Glutamatergic neuron (in vitro differentiated cells): Measurements from ENCODE around the gene MUC13. TPM values are rescaled to one million over a fixed set of nuclear protein-coding genes. Genes with fewer than 3 reads are reported as not detected.

ENCODE experiments used
- DNase-seq: peaks from one replicate; pipeline ENCODE4 v3.0.0; 2022
- H3K27ac Mint-ChIP-seq: one replicate; pipeline ENCODE4 v1.8.0; 2020; ENCODE audit warnings: mild to moderate bottlenecking, mixed read lengths, inconsistent platforms; ENCODE audit not compliant: unreplicated experiment
- H3K27me3 Mint-ChIP-seq: one replicate; pipeline ENCODE4 v1.8.0; 2020; ENCODE audit warnings: mild to moderate bottlenecking, moderate library complexity, mixed read lengths, inconsistent platforms; ENCODE audit not compliant: unreplicated experiment
- H3K36me3 Mint-ChIP-seq: one replicate; pipeline ENCODE4 v1.8.0; 2020; ENCODE audit warnings: mild to moderate bottlenecking, mixed read lengths, inconsistent platforms; ENCODE audit not compliant: unreplicated experiment
- H3K4me1 Mint-ChIP-seq: one replicate; pipeline ENCODE4 v1.8.0; 2020; ENCODE audit warnings: mild to moderate bottlenecking, low read depth, mixed read lengths, inconsistent platforms; ENCODE audit not compliant: unreplicated experiment
- H3K4me3 Mint-ChIP-seq: one replicate; pipeline ENCODE4 v1.8.0; 2020; ENCODE audit warnings: mild to moderate bottlenecking, mixed read lengths, inconsistent platforms; ENCODE audit not compliant: unreplicated experiment
- H3K9me3 Mint-ChIP-seq: one replicate; pipeline ENCODE4 v1.8.0; 2020; ENCODE audit warnings: mild to moderate bottlenecking, moderate library complexity, mixed read lengths, inconsistent platforms; ENCODE audit not compliant: unreplicated experiment
- total RNA-seq: library from RNA; stranded (reverse); fragmentation: NEBNext Ultra II Directional; extraction: Animal tissue kit (Norgen Biotek cat#: 25700); gene quantifications from one replicate; pipeline ENCODE4 v1.2.1, GENCODE V29; 2021; ENCODE audit not compliant: unreplicated experiment
- TF ChIP-seq, protein P1 (sequence below): fragments of 200-600 bp; sonication (generic); IDR thresholded peaks from one replicate; pipeline ENCODE4 v1.5.0; 2021; ENCODE audit not compliant: partially characterized antibody, unreplicated experiment

Gene MUC13
- total RNA-seq, 1 donor from 2014 or later = not detected

DNA sequence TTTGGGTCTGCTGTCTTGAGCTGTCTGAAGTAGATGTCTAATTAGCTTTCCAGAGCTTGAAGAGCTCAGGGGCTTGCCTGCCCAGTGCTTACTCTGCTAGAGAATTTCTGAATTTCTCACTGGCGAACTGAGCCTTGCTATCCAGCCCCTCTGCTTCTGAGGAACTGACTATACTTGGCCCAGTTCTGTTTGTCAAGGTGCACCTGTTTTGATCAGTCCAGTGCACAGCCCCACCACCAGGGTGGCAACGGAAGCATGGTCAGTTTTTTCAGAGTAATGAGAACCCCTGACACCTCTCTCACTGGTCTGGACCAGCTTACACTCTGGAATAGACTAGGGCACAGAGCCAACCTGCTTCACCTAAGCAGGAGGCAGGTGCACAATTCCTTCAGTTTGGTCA lies 72.5 kb downstream of the MUC13 start:
- TF ChIP-seq, protein P1, sequence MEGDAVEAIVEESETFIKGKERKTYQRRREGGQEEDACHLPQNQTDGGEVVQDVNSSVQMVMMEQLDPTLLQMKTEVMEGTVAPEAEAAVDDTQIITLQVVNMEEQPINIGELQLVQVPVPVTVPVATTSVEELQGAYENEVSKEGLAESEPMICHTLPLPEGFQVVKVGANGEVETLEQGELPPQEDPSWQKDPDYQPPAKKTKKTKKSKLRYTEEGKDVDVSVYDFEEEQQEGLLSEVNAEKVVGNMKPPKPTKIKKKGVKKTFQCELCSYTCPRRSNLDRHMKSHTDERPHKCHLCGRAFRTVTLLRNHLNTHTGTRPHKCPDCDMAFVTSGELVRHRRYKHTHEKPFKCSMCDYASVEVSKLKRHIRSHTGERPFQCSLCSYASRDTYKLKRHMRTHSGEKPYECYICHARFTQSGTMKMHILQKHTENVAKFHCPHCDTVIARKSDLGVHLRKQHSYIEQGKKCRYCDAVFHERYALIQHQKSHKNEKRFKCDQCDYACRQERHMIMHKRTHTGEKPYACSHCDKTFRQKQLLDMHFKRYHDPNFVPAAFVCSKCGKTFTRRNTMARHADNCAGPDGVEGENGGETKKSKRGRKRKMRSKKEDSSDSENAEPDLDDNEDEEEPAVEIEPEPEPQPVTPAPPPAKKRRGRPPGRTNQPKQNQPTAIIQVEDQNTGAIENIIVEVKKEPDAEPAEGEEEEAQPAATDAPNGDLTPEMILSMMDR = no peak
- Mint-ChIP-seq H3K4me3 (no peak overlapping the region), H3K4me1 (peaks cover 18% of the 10 kb centered on the region), H3K9me3 (no peaks in the 10 kb centered on the region), H3K27ac (no peak overlapping the region), H3K27me3 (no peaks in the 10 kb centered on the region), H3K36me3 (no peaks in the 10 kb centered on the region)
- DNase-seq = no peak

DNA sequence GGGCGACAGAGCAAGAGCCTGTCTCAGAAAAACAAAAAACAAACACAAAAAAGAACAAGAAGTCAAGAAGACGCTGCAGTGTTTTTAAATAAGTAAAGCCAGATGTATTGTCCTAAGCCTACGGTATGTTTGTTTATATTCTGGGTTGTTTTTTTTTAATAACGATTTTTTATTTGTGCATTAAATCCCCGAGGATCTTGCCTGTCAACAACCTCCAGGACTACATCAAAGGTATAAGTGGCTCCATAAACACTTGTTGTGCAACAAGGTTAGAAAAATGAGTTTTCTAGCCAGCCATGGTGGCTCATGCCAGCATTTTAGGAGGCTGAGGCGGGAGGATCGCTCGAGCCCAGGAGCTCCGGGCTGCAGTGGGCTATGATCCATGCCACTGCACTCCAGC lies 73.5 kb downstream of the MUC13 start:
- no peaks in the 10 kb centered on the region for H3K36me3 Mint-ChIP-seq

DNA sequence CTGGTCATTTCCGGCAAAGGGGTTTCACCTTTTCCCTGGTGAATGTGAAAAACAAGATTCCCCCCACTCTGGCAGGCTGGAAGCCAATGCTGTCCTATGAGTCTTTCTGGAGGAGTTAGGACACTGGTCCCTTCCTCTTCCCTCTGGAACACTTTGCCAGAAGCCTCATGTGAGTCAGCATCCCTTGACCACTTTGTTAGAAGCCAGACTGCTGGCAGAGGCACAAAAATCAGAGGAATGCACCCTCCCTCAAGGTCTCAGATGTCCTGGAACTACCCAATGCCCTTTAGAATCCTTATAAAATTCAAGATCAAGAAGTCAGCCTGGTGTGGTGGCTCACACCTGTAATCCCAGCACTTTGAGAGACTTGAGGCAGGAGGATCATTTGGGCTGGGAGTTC lies 74.0 kb downstream of the MUC13 start:
- no peak for DNase-seq
- Mint-ChIP-seq H3K36me3 (no peaks in the 10 kb centered on the region), H3K9me3 (peaks cover 3% of the 10 kb centered on the region), H3K4me3 (no peak overlapping the region), H3K27ac (no peak overlapping the region), H3K4me1 (peaks cover 23% of the 10 kb centered on the region), H3K27me3 (peaks cover 2% of the 10 kb centered on the region)
- TF ChIP-seq, protein P1 = no peak

More for the DNA sequence above, 73.5 kb downstream of the MUC13 start:
- Mint-ChIP-seq H3K4me3 (no peak overlapping the region), H3K9me3 (peaks cover 3% of the 10 kb centered on the region), H3K4me1 (peaks cover 22% of the 10 kb centered on the region), H3K27ac (no peak overlapping the region), H3K27me3 (peaks cover 2% of the 10 kb centered on the region)
- TF ChIP-seq, protein P1 = no peak
- DNase-seq = no peak

DNA sequence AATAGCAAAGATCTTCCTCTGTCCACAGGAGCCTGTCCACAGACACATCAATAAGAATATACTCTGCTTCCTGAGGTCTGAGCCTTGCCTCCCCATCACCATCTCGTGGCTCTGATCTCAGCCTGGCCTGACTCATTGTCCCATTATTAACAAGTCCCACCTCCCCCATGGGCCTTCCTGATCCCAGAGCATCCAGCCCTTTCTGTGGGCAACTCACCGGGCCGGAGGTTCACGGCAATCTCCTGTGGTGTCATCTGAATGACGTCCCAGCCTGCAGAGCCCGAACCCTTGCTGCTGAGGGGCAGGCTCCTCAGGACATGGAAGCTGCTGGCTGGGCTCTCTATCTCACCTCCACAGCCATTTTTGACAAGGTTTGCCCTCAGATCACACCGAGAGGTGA lies 75.5 kb downstream of the MUC13 start:
- Mint-ChIP-seq H3K9me3 (peaks cover 3% of the 10 kb centered on the region), H3K27me3 (peaks cover 2% of the 10 kb centered on the region), H3K4me1 (peaks cover 25% of the 10 kb centered on the region), H3K27ac (peak overlapping the region; percentile 52), H3K4me3 (no peak overlapping the region), H3K36me3 (no peaks in the 10 kb centered on the region)
- TF ChIP-seq, protein P1 = no peak
- no peak for DNase-seq

DNA sequence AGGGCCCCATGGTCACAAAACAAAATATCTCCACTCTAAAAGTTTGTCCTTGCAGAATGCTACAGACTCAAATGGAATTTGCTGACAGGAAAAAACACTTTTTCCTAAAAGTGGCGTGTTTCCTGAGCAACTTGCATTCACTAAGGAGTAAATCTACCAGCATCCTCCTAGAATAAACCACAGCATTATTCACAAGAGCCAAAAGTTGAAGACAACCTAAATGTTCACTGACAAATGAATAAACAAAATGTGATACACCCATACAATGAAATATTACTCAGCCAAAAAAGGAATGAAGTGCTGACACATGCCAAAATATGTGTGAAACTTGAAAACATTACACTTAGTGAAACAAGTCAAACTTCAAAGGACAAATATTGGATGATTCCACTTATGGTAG lies 76.3 kb downstream of the MUC13 start:
- DNase-seq = no peak
- peaks cover 25% of the 10 kb centered on the region for H3K4me1 Mint-ChIP-seq
- peaks cover 3% of the 10 kb centered on the region for H3K9me3 Mint-ChIP-seq
- H3K27ac Mint-ChIP-seq = peak overlapping the region; percentile 54
- H3K36me3 Mint-ChIP-seq = no peaks in the 10 kb centered on the region
- no peak overlapping the region for H3K4me3 Mint-ChIP-seq
- H3K27me3 Mint-ChIP-seq = peaks cover 2% of the 10 kb centered on the region
- TF ChIP-seq, protein P1 = no peak
